B cell (primary cell): ENCODE measurements around the gene CA5A. TPM values are rescaled to one million over a fixed set of nuclear protein-coding genes. Genes with fewer than 3 reads are reported as not detected.

Source experiments
- ATAC-seq: fragments of 200-7000 bp; cut with Tn5 transposase; one replicate; pipeline ENCODE4 v1.10.0; 2021; ENCODE audit warnings: low read depth, mild to moderate bottlenecking, moderate number of reproducible peaks, moderate library complexity
- CTCF ChIA-PET: fragments of 350-600 bp; sonication (Branson Sonifier 250); formaldehyde crosslinking; loops from one replicate; lab custom pipeline; 2021; ENCODE audit warnings: antibody characterized with exemption, inconsistent platforms; lab: Charles Lee
- POLR2A ChIA-PET: fragments of 350-600 bp; sonication (Branson Sonifier 250); formaldehyde crosslinking; loops from one replicate; lab custom pipeline; 2021; ENCODE audit warnings: antibody characterized with exemption; lab: Charles Lee
- DNase-seq: peaks from one replicate; pipeline ENCODE4 v3.0.0; 2013
- H2AFZ ChIP-seq: 2 replicates; pipeline ENCODE4 v1.6.1; 2012; ENCODE audit warnings: mild to moderate bottlenecking, low read depth, low read length; ENCODE audit not compliant: insufficient read depth, poor library complexity, severe bottlenecking
- H3K27ac ChIP-seq, 2 donors: 1 replicate in 1 of 2; 2 replicates in 1 of 2; pipeline ENCODE4 v1.5.1; 2012 to 2013; ENCODE audit warnings: low read length in 2 of 2, mild to moderate bottlenecking in 2 of 2, moderate library complexity in 1 of 2
- H3K27me3 ChIP-seq, 4 experiments: fragments of 200-600 bp in 1 of 4; sonication (generic) in 1 of 4; replicated peaks in 1 of 4; 1 replicate in 2 of 4; 2 replicates in 2 of 4; pipeline versions ENCODE4 v1.6.1 to v1.7.0; 2013 to 2016; ENCODE audit warnings: low read length in 3 of 4, mild to moderate bottlenecking in 2 of 4, mixed read lengths in 1 of 4, moderate library complexity in 1 of 4; ENCODE audit not compliant: insufficient read depth in 4 of 4, control insufficient read depth in 3 of 4; ENCODE audit errors: control extremely low read depth in 1 of 4
- H3K36me3 ChIP-seq, 2 experiments: replicated peaks in 1 of 2; 1 replicate in 1 of 2; 2 replicates in 1 of 2; pipeline versions ENCODE4 v1.6.1 to v1.7.1; 2013; ENCODE audit warnings: low read length in 1 of 2; ENCODE audit not compliant: insufficient read depth in 2 of 2, control insufficient read depth in 1 of 2; ENCODE audit errors: control extremely low read depth in 1 of 2, extremely low read depth in 1 of 2
- H3K4me1 ChIP-seq, 2 donors: fragments of 200-600 bp in 1 of 2; sonication (generic) in 1 of 2; 1 replicate in 1 of 2; 2 replicates in 1 of 2; pipeline versions ENCODE4 v1.5.1 to v1.6.1; 2013 to 2017; ENCODE audit warnings: low read length in 2 of 2; ENCODE audit not compliant: control insufficient read depth in 2 of 2, insufficient read depth in 2 of 2
- H3K4me2 ChIP-seq: replicated peaks from 2 replicates; pipeline ENCODE3; 2012; ENCODE audit warnings: mild to moderate bottlenecking, low read depth, low read length; ENCODE audit not compliant: poor library complexity, severe bottlenecking
- H3K4me3 ChIP-seq, 5 experiments: fragments of 200-600 bp in 1 of 5; sonication (generic) in 1 of 5; 1 replicate in 3 of 5; 2 replicates in 2 of 5; pipeline versions ENCODE4 v1.5.1 to v1.7.0; 2011 to 2016; ENCODE audit warnings: low read length in 4 of 5, mild to moderate bottlenecking in 4 of 5, low read depth in 2 of 5, control low read depth in 1 of 5, moderate library complexity in 1 of 5; ENCODE audit not compliant: insufficient read depth in 1 of 5; ENCODE audit errors: control extremely low read depth in 1 of 5, extremely low read depth in 1 of 5
- H3K79me2 ChIP-seq: fragments of 200-600 bp; sonication (generic); one replicate; pipeline ENCODE4 v1.6.0; 2016; ENCODE audit warnings: low read length; ENCODE audit not compliant: control insufficient read depth, insufficient read depth
- H3K9ac ChIP-seq: fragments of 200-600 bp; sonication (generic); 2 replicates; pipeline ENCODE4 v1.6.1; 2017; ENCODE audit warnings: mild to moderate bottlenecking, low read length, moderate library complexity
- H3K9me3 ChIP-seq, 3 donors: one replicate each; pipeline versions ENCODE4 v1.6.1 to v1.7.1; 2013; ENCODE audit warnings: low read length in 2 of 3; ENCODE audit not compliant: control insufficient read depth in 2 of 3, insufficient read depth in 1 of 3; ENCODE audit errors: control extremely low read depth in 1 of 3
- H4K20me1 ChIP-seq: 2 replicates; pipeline ENCODE4 v1.6.0; 2012; ENCODE audit warnings: mild to moderate bottlenecking, low read length; ENCODE audit not compliant: insufficient read depth, control insufficient read depth, poor library complexity, severe bottlenecking
- H3K27ac Mint-ChIP-seq: one replicate; pipeline ENCODE4 v1.8.0; 2021; ENCODE audit warnings: mixed read lengths
- H3K27me3 Mint-ChIP-seq: one replicate; pipeline ENCODE4 v1.8.0; 2021; ENCODE audit warnings: mixed read lengths
- H3K4me1 Mint-ChIP-seq: one replicate; pipeline ENCODE4 v1.8.0; 2021; ENCODE audit warnings: mixed read lengths
- H3K4me3 Mint-ChIP-seq: one replicate; pipeline ENCODE4 v1.8.0; 2021; ENCODE audit warnings: mixed read lengths
- H3K9me3 Mint-ChIP-seq: one replicate; pipeline ENCODE4 v1.8.0; 2022; ENCODE audit warnings: mixed read lengths; ENCODE audit not compliant: insufficient read depth
- EZH2 ChIP-seq: IDR thresholded peaks from 2 replicates; pipeline ENCODE4 v1.6.1; 2012; ENCODE audit warnings: borderline replicate concordance, low read depth, mild to moderate bottlenecking, moderate library complexity, low read length; ENCODE audit not compliant: insufficient read depth, poor library complexity, severe bottlenecking
- WGBS: methylation state at CpG from one replicate; pipeline ENCODE4 v1.1.5; 2013; ENCODE audit warnings: missing lambda C conversion rate; ENCODE audit not compliant: insufficient coverage; 5-methylcytosine and 5-hydroxymethylcytosine counted together
- intact Hi-C: fragments of 100-400 bp; cut with micrococcal nuclease; formaldehyde crosslinking; loops from one replicate; pipeline ENCODE4 v1.10.0; 2022
- polyA plus RNA-seq: library from polyadenylated mRNA; depleted of rRNA; stranded (reverse); fragments of >200 nt; gene quantifications from 2 replicates; pipeline ENCODE4 v1.2.3, GENCODE V29; 2012
- total RNA-seq, 2 donors: library from RNA; stranded (reverse); fragments of 120-200 nt in 1 of 2; gene quantifications; 1 replicate in 1 of 2; 2 replicates in 1 of 2; pipeline versions ENCODE4 v1.2.3 to v1.2.4, GENCODE V29; 2013 to 2022
- TF ChIP-seq, protein P1 (sequence below): fragments of 200-600 bp; IDR thresholded peaks from one replicate; pipeline ENCODE4 v1.8.0; 2022; ENCODE audit warnings: antibody characterized with exemption, mild to moderate bottlenecking

CA5A gene
- total and polyA plus RNA-seq, 2 donors (not counting 1 experiment from before 2014, with no cell fraction given) = 0.27 TPM; not detected in 1

DNA sequence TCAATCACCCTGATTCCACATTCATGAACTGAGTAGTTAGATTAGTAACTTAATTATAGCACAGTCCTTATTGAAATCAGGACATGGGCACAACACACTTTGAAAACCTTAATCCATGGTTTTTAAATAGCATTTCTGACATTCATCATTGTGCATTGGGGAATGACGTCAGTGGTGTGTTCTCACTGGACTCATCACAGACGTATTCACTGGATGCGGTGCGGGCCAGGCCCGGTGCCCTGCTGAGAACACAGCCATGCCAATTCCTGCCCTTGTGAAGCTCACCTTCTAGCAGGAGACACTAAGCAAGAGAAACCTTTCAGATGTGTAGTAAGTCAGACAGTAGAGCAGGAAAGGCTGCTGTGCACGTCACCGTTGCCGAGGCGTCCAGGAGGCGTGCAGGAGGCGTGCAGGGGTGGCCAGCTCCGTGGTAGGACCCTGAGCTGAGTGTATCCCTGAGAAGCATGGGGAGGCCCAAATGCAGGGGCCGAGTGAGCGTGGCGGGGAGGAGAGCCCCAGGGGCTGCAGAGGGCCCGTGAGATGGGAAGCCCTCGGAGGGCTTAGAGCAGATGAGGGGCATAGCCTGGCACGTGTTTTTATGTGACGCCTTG lies 27.8 kb upstream of the CA5A start:
- TF ChIP-seq, protein P1, sequence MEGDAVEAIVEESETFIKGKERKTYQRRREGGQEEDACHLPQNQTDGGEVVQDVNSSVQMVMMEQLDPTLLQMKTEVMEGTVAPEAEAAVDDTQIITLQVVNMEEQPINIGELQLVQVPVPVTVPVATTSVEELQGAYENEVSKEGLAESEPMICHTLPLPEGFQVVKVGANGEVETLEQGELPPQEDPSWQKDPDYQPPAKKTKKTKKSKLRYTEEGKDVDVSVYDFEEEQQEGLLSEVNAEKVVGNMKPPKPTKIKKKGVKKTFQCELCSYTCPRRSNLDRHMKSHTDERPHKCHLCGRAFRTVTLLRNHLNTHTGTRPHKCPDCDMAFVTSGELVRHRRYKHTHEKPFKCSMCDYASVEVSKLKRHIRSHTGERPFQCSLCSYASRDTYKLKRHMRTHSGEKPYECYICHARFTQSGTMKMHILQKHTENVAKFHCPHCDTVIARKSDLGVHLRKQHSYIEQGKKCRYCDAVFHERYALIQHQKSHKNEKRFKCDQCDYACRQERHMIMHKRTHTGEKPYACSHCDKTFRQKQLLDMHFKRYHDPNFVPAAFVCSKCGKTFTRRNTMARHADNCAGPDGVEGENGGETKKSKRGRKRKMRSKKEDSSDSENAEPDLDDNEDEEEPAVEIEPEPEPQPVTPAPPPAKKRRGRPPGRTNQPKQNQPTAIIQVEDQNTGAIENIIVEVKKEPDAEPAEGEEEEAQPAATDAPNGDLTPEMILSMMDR = no peak
- no peak for TF ChIP-seq EZH2
- H3K79me2 ChIP-seq = peaks cover 99% of the 10 kb centered on the region
- Mint-ChIP-seq H3K27ac (peak overlapping the region; percentile 20), H3K27me3 (no peaks in the 10 kb centered on the region), H3K4me3 (peak overlapping the region; percentile 74), H3K9me3 (no peaks in the 10 kb centered on the region), H3K4me1 (peaks cover 69% of the 10 kb centered on the region)
- H3K4me3 ChIP-seq = no peak overlapping the region
- POLR2A ChIA-PET = no interaction called here
- peaks cover 30 to 34% of the 10 kb centered on the region in 2 donors for H3K4me1 ChIP-seq
- no peaks in the 10 kb centered on the region for H3K27me3 ChIP-seq
- no peak overlapping the region for H3K27ac ChIP-seq
- CTCF ChIA-PET = interaction anchor here (1.0 kb wide), 1 partner anchor 185 kb away, joined by 3 read pairs; no protein-coding TSS in a partner anchor
- H3K9ac ChIP-seq = no peak overlapping the region
- 90% methylated on average over 19 of the region's 19 CpGs for WGBS
- no peak for ATAC-seq
- H3K4me2 ChIP-seq = no peak overlapping the region
- H4K20me1 ChIP-seq = peaks cover 95% of the 10 kb centered on the region
- no peaks in the 10 kb centered on the region for H3K9me3 ChIP-seq
- no peak for DNase-seq
- no peaks in the 10 kb centered on the region for H3K36me3 ChIP-seq
- intact Hi-C loops = no loop called here
- no peak overlapping the region for H2AFZ ChIP-seq

DNA sequence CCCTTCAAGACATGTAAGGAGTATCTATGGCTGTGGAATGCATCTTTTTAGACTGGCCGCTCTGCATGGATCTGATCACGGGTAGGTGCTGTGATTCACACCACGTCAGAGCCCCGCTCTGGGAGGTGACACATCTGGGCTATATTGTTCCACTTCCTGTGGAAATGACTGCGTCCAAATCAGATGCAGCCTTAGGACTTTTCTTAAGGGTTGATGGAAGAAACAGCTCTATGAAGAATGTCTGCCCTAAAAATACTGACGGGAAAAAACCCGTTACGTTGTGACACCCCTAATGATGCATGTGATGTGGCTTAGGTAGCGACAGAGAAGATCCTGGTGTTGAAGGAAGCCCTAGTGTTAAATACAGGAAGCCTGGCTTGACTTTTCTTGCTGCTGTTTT lies 27.1 kb upstream of the CA5A start:
- DNase-seq (peak; percentile 37), ATAC-seq (peak; percentile 53)
- Histone ChIP-seq H3K36me3 (no peaks in the 10 kb centered on the region), H3K27ac (no peak overlapping the region), H3K4me2 (peak overlapping the region; percentile 13), H2AFZ (peak overlapping the region; percentile 42), H3K27me3 (no peaks in the 10 kb centered on the region), H3K4me3 (no peak overlapping the region), H4K20me1 (peaks cover 95% of the 10 kb centered on the region), H3K9ac (no peak overlapping the region), H3K4me1 (peaks cover 31 to 39% of the 10 kb centered on the region in 2 donors), H3K9me3 (no peaks in the 10 kb centered on the region), H3K79me2 (peaks cover 99% of the 10 kb centered on the region)
- intact Hi-C loops = no loop called here
- Mint-ChIP-seq H3K4me3 (peak overlapping the region; percentile 74), H3K9me3 (no peaks in the 10 kb centered on the region), H3K27ac (peak overlapping the region; percentile 78), H3K4me1 (peaks cover 70% of the 10 kb centered on the region), H3K27me3 (no peaks in the 10 kb centered on the region)
- 39% methylated on average over 8 of the region's 9 CpGs for WGBS
- ChIA-PET CTCF (no interaction called here), POLR2A (no interaction called here)
- no peak for TF ChIP-seq EZH2
